Endothelial cell of umbilical vein (primary cell): ENCODE data around the gene FZR1. TPM values are rescaled to one million over a fixed set of nuclear protein-coding genes. Genes with fewer than 3 reads are reported as not detected.
"Not testable (repeated sequence)": the region's sequence is repeated elsewhere in the genome, so short reads cannot be mapped to it uniquely, and the experiment has no call there.

Source experiments
- BruUV-seq: library from RNA; stranded (reverse); fragments of 400-500 nt; replicated peaks from 2 replicates; lab custom pipeline; 2021; lab: Mats Ljungman, UMichigan
- CTCF ChIA-PET: fragments of 300-600, 350-600 bp; sonication (Branson Sonifier 250); formaldehyde crosslinking; loops from one replicate; lab custom pipeline; 2021; ENCODE audit warnings: antibody characterized with exemption, inconsistent platforms; lab: Charles Lee
- POLR2A ChIA-PET: fragments of 300-600, 350-600 bp; sonication (Branson Sonifier 250); formaldehyde crosslinking; loops from one replicate; lab custom pipeline; 2021; ENCODE audit warnings: antibody characterized with exemption, inconsistent platforms; lab: Charles Lee
- DNase-seq: peaks from one replicate; pipeline ENCODE4 v3.0.0-alpha.2; 2011; ENCODE audit warnings: low read depth, low spot score
- FAIRE-seq: peaks from 2 replicates; lab custom pipeline; 2011; peaks lifted over from hg19 to GRCh38; lab: Jason Lieb, UNC
- H2AFZ ChIP-seq: 2 replicates; pipeline ENCODE4 v1.6.0; 2012; ENCODE audit warnings: low read depth, low read length, control low read depth, inconsistent platforms
- H3K27ac ChIP-seq: 2 replicates; pipeline ENCODE4 v1.5.1; 2011; ENCODE audit warnings: low read depth, mild to moderate bottlenecking, control low read depth, low read length, moderate library complexity; ENCODE audit not compliant: insufficient read depth
- H3K27me3 ChIP-seq, 2 experiments: 2 replicates each; pipeline versions ENCODE4 v1.6.0 to v1.6.1; 2011; ENCODE audit warnings: low read length in 2 of 2, mixed read lengths in 1 of 2; ENCODE audit not compliant: control insufficient read depth in 2 of 2, insufficient read depth in 2 of 2
- H3K36me3 ChIP-seq, 2 experiments: 2 replicates in 1 of 2; 3 replicates in 1 of 2; pipeline ENCODE4 v1.5.1; 2011; ENCODE audit warnings: low read length in 2 of 2, mild to moderate bottlenecking in 1 of 2, moderate library complexity in 1 of 2; ENCODE audit not compliant: control insufficient read depth in 2 of 2, insufficient read depth in 2 of 2; ENCODE audit errors: extremely low read depth in 1 of 2
- H3K4me1 ChIP-seq: 3 replicates; pipeline ENCODE4 v1.5.1; 2011; ENCODE audit warnings: mild to moderate bottlenecking, low read length; ENCODE audit not compliant: control insufficient read depth, insufficient read depth; ENCODE audit errors: extremely low read depth
- H3K4me2 ChIP-seq: 2 replicates; pipeline ENCODE4 v1.6.1; 2011; ENCODE audit warnings: low read length, control low read depth, mixed read lengths; ENCODE audit not compliant: insufficient read depth
- H3K4me3 ChIP-seq, 3 experiments: fragments of 200-600 bp in 1 of 3; sonication (generic), shearing (Covaris generic) in 1 of 3; replicated peaks in 1 of 3; 2 replicates each; pipeline ENCODE4 v1.5.1; 2011 to 2016; ENCODE audit warnings: control low read depth in 3 of 3, low read length in 3 of 3, mild to moderate bottlenecking in 2 of 3, inconsistent platforms in 1 of 3, low read depth in 1 of 3, moderate library complexity in 1 of 3; ENCODE audit not compliant: insufficient read depth in 1 of 3
- H3K79me2 ChIP-seq: 2 replicates; pipeline ENCODE4 v1.6.0; 2012; ENCODE audit warnings: low read length, inconsistent platforms; ENCODE audit not compliant: control insufficient read depth, insufficient read depth
- H3K9ac ChIP-seq: replicated peaks from 2 replicates; pipeline ENCODE3; 2011; ENCODE audit warnings: low read length, control low read depth; ENCODE audit not compliant: insufficient read depth; ENCODE audit errors: extremely low read depth
- H3K9me1 ChIP-seq: replicated peaks from 3 replicates; pipeline ENCODE4 v1.6.0; 2011; ENCODE audit warnings: mild to moderate bottlenecking, low read length; ENCODE audit not compliant: control insufficient read depth, insufficient read depth; ENCODE audit errors: extremely low read depth
- H3K9me3 ChIP-seq: replicated peaks from 2 replicates; pipeline ENCODE4 v1.5.1; 2012; ENCODE audit warnings: low read length, inconsistent platforms; ENCODE audit not compliant: control insufficient read depth, insufficient read depth
- H4K20me1 ChIP-seq: replicated peaks from 2 replicates; pipeline ENCODE3; 2011; ENCODE audit warnings: mild to moderate bottlenecking, low read length; ENCODE audit not compliant: control insufficient read depth, insufficient read depth; ENCODE audit errors: extremely low read depth
- CTCF ChIP-seq, 2 donors: IDR thresholded peaks; 1 replicate in 1 of 2; 2 replicates in 1 of 2; pipeline ENCODE4 v1.5.1; 2011; ENCODE audit warnings: low read length in 2 of 2, mild to moderate bottlenecking in 2 of 2, moderate library complexity in 2 of 2, control low read depth in 1 of 2, inconsistent platforms in 1 of 2, low read depth in 1 of 2; ENCODE audit not compliant: insufficient read depth in 1 of 2; ENCODE audit errors: extremely low read depth in 1 of 2
- EZH2 ChIP-seq: IDR thresholded peaks from 2 replicates; pipeline ENCODE4 v1.6.1; 2012; ENCODE audit warnings: borderline replicate concordance, low read depth, mild to moderate bottlenecking, moderate library complexity, low read length, inconsistent platforms; ENCODE audit not compliant: severe bottlenecking
- GATA2 ChIP-seq: IDR thresholded peaks from 2 replicates; pipeline ENCODE4 v1.7.0; 2011; ENCODE audit warnings: low read depth, mild to moderate bottlenecking, moderate library complexity, mixed read lengths, low read length; ENCODE audit not compliant: insufficient read length, insufficient read depth
- POLR2A ChIP-seq: IDR thresholded peaks from 2 replicates; pipeline ENCODE4 v1.6.1; 2012; ENCODE audit warnings: low read depth, mild to moderate bottlenecking, control low read depth, low read length
- POLR2AphosphoS5 ChIP-seq: IDR thresholded peaks from 2 replicates; pipeline ENCODE4 v1.6.1; 2012; ENCODE audit warnings: low read depth, mild to moderate bottlenecking, control low read depth, low read length, moderate library complexity; ENCODE audit not compliant: insufficient read depth
- dilution Hi-C: fragments of 300-500 bp; cut with MboI; formaldehyde crosslinking; loops from one replicate; pipeline ENCODE4 v1.15.0; 2019; ENCODE audit warnings: low sequenced_read_pairs; ENCODE audit not compliant: extremely low pct_ligation_motif_present
- intact Hi-C: fragments of 100-400 bp; cut with micrococcal nuclease; formaldehyde crosslinking; loops from one replicate; pipeline ENCODE4 v1.10.0; 2022
- polyA plus RNA-seq, 4 experiments: library from polyadenylated mRNA; depleted of rRNA in 3 of 4; stranded (reverse) in 3 of 4; unstranded in 1 of 4; fragments of >200 nt; gene quantifications; 2 replicates each; pipeline versions ENCODE4 v1.2.1 to v1.2.3, GENCODE V29; 2011 to 2012; ENCODE audit warnings: missing spikeins in 1 of 4
- total RNA-seq: library from RNA; stranded (reverse); gene quantifications from 2 replicates; pipeline ENCODE4 v1.2.3, GENCODE V29; 2021

Gene FZR1
- total and polyA plus RNA-seq, 2 donors (not counting 3 experiments of a cell fraction or from before 2014, with no cell fraction given), result 35.9 to 60.4 TPM

GRCh38 chr19:3584036-3584802, 78.1 kb downstream of the FZR1 start:
- not testable (repeated sequence) for FAIRE-seq

GRCh38 chr19:3585301-3586126, 79.4 kb downstream of the FZR1 start, which contains the start of gene GIPC3:
TSS of gene GIPC3 (plus strand) at chr19:3585478. CDS start at chr19:3585598, 120 bp downstream.
- DNase-seq (no peak), FAIRE-seq (no peak)
- peak within 1 kb of the TSS; percentile 94 for H2AFZ ChIP-seq
- no peaks in the 10 kb centered on the region for H3K36me3 ChIP-seq
- TF ChIP-seq CTCF (IDR thresholded peaks at IDR 0.05; ENCODE audit: extremely low read depth in 1 of 2, insufficient read depth in 1 of 2, low read depth in 1 of 2, low read length in 2 of 2) (no peak), GATA2 (no peak), EZH2 (no peak), POLR2A (no peak), POLR2AphosphoS5 (no peak)
- no TSS peak for BruUV-seq
- H3K79me2 ChIP-seq, result no peaks in the 10 kb centered on the region
- H3K9ac ChIP-seq, result peak within 1 kb of the TSS; percentile 47
- H3K4me3 ChIP-seq, result peak within 1 kb of the TSS; percentile 16 to 40 (median 25)
- no peak within 1 kb of the TSS for H3K27ac ChIP-seq
- dilution Hi-C loops (no loop called here), intact Hi-C loops (loop anchor here (1.0 to 2.0 kb wide), 2 partner anchors 21 to 33 kb away; partner anchors contain the start of gene TBXA2R)
- no peaks in the 10 kb centered on the region for H4K20me1 ChIP-seq
- no peaks in the 10 kb centered on the region for H3K27me3 ChIP-seq
- peaks cover 7% of the 10 kb centered on the region for H3K4me1 ChIP-seq
- H3K9me1 ChIP-seq, result no peaks in the 10 kb centered on the region
- H3K9me3 ChIP-seq, result no peaks in the 10 kb centered on the region
- peak within 1 kb of the TSS; percentile 70 for H3K4me2 ChIP-seq
- CTCF ChIA-PET, result interaction anchor here (0.6 to 4.1 kb wide), 12 partner anchors 9 to 1637 kb away, joined by 3 to 22 read pairs (median 6); partner anchors contain the start of gene MFSD12
- POLR2A ChIA-PET, result interaction anchor here (0.6 kb wide), 1 partner anchor 853 kb away, joined by 8 read pairs; no protein-coding TSS in a partner anchor

More at GRCh38 chr19:3584036-3584802, 78.1 kb downstream of the FZR1 start:
- H3K9me3 ChIP-seq, H3K27ac ChIP-seq, H3K79me2 ChIP-seq, dilution Hi-C loops, DNase-seq, H4K20me1 ChIP-seq, H3K27me3 ChIP-seq, H3K4me2 ChIP-seq, H3K9me1 ChIP-seq, BruUV-seq, H3K4me3 ChIP-seq, H2AFZ ChIP-seq, H3K36me3 ChIP-seq, POLR2A ChIA-PET, H3K9ac ChIP-seq: not testable (repeated sequence)
- H3K4me1 ChIP-seq, result peaks cover 11% of the 10 kb centered on the region
- CTCF ChIA-PET, result interaction anchor here (1.8 to 4.1 kb wide), 4 partner anchors 9 to 39 kb away, joined by 6 to 22 read pairs (median 9); partner anchors contain the start of gene MFSD12
- intact Hi-C loops, result loop anchor here (2.0 kb wide), 1 partner anchor 23 kb away; the partner anchor contains the start of gene TBXA2R
